AG09319 (cell line): ENCODE measurements around the gene MANF.
A peak's percentile ranks its signal among the peaks of the same experiment; 100 is the strongest.

Source experiments
- DNase-seq: peaks from one replicate; pipeline ENCODE4 v3.0.0-alpha.2; 2010; ENCODE audit warnings: low read depth; ENCODE audit errors: extremely low read depth
- TF ChIP-seq, protein P1 (sequence below): IDR thresholded peaks from 2 replicates; pipeline ENCODE4 v1.5.1; 2011; ENCODE audit warnings: low read depth, mild to moderate bottlenecking, inconsistent platforms, low read length, moderate library complexity

The MANF gene

DNA sequence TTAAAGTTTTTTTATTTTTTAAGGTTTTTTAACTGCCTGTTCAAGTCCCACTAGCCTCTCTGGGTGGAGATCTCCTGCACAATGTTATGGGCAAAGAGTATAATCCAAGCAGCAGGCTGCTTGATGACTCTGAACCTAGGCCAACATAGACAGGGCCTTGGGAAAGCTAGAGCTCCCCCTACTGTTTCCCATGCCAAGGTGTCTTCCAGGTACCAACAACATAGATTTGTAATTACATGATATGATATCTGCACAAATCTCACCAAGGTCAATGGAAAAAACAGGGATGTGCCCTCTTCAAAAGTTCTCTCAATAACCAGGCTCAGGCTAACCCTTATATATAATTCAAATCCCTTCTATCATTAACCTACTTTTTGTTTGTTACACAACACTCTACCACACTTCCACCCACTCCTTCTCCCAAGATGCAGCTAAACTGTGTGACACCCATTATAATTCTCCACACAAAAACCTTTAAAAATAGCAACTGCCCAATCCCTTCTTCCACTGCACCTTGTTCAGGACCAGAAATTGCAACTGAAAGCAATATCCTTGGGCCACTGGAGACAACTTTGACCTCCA, 49.7 kb downstream of the MANF start:
- TF ChIP-seq, protein P1, sequence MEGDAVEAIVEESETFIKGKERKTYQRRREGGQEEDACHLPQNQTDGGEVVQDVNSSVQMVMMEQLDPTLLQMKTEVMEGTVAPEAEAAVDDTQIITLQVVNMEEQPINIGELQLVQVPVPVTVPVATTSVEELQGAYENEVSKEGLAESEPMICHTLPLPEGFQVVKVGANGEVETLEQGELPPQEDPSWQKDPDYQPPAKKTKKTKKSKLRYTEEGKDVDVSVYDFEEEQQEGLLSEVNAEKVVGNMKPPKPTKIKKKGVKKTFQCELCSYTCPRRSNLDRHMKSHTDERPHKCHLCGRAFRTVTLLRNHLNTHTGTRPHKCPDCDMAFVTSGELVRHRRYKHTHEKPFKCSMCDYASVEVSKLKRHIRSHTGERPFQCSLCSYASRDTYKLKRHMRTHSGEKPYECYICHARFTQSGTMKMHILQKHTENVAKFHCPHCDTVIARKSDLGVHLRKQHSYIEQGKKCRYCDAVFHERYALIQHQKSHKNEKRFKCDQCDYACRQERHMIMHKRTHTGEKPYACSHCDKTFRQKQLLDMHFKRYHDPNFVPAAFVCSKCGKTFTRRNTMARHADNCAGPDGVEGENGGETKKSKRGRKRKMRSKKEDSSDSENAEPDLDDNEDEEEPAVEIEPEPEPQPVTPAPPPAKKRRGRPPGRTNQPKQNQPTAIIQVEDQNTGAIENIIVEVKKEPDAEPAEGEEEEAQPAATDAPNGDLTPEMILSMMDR, result peak; percentile 60
- no peak for DNase-seq

DNA sequence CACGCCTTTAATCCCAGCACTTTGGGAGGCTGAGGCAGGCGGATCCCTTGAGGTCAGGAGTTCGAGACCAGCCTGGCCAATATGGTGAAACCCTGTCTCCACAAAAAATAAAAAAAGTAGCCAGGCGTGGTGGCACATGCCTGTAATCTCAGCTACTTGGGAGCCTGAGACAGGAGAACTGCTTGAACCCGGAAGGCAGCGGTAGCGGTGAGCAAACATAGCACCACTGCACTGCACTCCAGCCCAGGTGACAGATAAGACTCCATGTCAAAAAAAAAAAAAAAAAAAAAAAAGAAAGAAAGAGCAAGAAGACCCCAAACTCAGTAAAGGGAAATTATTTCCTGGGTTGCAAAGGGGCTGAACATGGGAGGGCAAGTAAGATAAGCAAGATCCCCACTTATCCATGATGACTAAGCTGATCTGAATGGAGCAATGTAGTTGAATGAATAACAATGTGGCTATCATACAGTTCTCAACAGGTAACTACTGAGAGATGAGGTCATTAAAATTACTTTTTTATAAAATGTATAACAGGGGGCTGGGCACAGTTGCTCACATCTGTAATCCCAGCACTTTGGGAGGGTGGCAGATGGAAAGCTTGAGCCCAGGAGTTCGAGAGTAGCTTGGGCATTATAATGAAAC, 52.0 kb downstream of the MANF start:
- TF ChIP-seq, protein P1, result no peak
- DNase-seq, result no peak
